Measurements from ENCODE around the gene IPO5.
A peak's percentile ranks its signal among the peaks of the same experiment; 100 is the strongest.
"Not testable (repeated sequence)": the region's sequence is repeated elsewhere in the genome, so short reads cannot be mapped to it uniquely, and the experiment has no call there.

Gene IPO5

DNA sequence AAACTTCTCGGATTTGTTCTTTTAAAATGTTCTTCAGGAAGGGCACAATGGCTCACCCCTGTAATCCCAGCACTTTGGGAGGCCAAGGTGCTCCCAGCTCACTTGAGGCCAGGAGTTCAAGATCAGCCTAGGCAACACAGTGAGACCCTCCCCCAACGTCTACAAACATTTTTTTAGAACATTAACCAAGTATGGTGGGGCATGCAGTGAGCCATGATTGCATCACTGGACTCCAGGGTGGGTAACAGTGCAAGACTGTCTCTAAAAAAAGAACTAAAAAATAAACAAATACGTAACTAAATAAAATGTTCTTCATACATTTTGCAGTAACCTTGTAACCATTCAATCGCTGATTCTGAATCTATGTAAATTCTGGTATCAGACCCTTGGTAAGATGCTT is 2.1 kb upstream of the IPO5 start:
- DNase-seq: no peak

DNA sequence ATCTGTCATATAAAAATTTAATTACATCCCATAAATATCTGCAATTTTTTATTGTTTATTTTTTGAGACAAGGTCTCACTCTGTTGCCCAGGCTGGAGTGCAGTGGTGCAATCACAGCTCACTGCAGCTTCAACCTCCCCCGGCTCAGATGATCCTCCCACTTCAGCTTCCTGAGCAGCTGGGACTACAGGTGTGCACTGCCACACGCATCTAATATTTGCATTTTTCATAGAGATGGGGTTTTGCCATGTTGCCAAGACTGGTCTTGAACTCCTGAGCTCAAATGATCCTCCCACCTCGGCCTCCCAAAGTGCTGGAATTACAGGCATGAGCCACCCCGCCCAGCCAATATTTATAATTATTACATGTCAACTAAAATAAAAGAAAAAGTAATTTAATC is 644 bp upstream of the IPO5 start:
- not testable (repeated sequence) for DNase-seq

- no peak for DNase-seq
Observed at GRCh38 chr13:97961340-97961739, 7.9 kb downstream of the IPO5 start.

DNA sequence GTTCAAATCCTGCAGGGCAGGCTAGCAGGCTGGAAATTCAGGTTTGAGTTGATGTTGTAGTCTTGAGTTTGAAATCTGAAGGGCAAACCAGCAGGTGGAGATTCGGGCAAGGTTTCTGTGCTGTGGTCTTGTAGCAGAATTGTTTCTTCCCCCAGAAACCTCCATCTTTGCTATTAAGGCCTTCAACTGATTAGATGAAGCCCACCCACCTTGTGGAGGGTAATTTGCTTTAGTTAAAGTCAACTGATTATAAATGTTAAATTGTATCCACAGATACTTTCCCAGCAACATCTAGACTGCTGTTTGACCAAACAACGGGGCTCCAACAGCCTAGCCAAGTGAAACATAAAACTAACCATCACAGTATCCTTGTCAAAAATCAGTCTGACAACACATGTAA is 9.4 kb downstream of the IPO5 start:
- DNase-seq: no peak

GRCh38 chr13:97967226-97967625 is 13.8 kb downstream of the IPO5 start:
- DNase-seq: no peak

GRCh38 chr13:97967948-97968347 is 14.5 kb downstream of the IPO5 start:
- no peak for DNase-seq

- no peak for DNase-seq
Observed at GRCh38 chr13:97971519-97971918, 18.0 kb downstream of the IPO5 start.

DNA sequence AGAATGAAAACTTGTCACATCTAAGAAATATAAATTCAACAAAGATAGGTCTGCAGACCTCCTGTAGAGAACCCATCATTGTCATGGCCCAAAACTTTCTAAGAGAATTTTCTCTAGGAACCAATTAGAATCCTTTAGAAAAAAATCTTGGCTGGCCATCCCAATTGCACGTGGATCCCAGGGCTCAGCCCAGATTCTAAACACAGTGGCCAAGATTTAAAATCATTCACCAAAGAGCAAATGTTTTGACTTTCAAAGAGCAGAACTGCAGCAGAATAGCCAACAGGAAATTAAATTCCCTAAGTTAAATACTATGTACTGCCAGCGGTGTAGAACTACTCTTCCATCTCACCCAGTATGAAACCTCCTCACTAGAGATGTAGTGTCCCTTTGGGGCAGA is 21.3 kb downstream of the IPO5 start:
- no peak for DNase-seq

GRCh38 chr13:97975280-97975847 is 21.9 kb downstream of the IPO5 start:
- peak; percentile 57 for DNase-seq

DNA sequence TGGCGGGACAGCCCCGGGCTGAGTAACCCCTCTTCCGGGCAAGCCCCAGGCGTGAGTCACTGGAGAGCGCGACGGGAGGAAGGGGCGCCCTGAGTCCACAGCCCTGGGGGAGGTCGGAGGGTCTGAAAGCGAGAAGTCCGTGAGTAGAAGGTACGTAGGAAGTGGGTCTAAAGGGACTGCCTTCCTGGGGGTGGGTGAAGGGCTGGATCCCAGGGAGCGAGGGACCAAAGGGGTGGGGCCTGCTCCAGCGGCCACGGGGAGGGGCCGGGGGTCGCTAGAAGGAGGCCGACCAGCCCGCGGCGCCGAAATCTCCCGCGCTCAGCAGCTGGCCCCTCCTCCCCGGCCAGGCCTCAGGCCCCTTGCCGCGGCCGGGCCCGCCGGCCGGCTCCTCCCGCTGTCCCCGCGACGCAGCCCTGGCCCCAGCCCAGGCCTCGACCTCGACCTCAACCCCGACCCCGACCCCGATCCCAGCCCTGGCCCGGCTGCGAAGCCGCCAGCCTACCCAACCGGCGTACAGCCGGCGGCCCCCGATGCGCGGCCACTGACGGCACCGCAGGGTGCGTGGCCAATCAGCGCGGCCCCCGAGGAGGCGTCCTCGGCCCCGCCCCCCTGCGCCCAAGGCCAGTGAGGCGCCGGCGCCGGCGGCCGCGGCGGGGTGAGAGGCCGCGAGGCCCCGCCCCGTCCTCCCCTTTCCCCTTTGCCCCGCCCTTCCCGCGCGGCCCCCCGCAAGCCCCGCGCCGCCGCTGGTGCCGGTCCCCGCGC is 22.6 kb downstream of the IPO5 start:
- DNase-seq: peak; percentile 82

GRCh38 chr13:97976610-97977521 is 23.4 kb downstream of the IPO5 start:
- peak; percentile 11 for DNase-seq

GRCh38 chr13:97977982-97978381 is 24.5 kb downstream of the IPO5 start:
- no peak for DNase-seq

- DNase-seq: no peak
Observed at GRCh38 chr13:97978651-97979050, 25.2 kb downstream of the IPO5 start.

DNA sequence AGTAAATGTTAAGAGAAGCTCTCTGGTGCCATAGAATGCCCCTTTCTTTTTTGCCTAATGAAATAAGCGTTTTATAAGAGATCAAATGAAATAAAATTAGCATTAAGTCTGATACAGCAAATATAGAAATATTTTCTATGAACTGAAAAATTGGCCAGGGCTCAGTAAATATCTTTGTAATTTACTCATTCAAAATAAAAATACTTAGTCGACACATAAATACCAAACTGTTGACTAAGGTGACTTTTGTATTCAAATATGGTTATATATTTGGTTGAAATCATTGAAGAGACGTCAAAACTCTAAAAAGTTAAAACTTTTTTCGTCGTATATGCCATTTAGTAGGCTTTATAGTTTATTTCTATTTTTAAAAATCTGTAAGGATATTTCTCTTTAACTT is 25.6 kb downstream of the IPO5 start:
- no peak for DNase-seq

DNA sequence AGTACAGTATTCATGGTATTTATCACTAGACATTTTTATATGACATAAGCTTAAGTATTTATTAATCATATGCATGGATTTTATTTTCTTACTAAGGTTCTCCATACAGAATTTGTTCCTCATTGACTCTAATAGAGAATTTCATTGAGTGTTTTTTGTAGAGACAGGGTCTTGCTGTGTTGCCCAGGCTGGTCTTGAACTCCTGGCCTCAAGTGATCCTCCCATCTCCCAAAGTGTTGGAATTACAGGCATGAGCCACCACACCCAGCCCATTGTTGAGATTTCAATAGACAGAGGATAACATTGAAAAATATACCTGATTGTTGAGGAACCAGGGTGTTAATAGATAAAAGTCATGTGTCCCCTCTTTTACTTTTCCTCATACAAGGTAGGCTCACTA is 26.1 kb downstream of the IPO5 start:
- no peak for DNase-seq

DNA sequence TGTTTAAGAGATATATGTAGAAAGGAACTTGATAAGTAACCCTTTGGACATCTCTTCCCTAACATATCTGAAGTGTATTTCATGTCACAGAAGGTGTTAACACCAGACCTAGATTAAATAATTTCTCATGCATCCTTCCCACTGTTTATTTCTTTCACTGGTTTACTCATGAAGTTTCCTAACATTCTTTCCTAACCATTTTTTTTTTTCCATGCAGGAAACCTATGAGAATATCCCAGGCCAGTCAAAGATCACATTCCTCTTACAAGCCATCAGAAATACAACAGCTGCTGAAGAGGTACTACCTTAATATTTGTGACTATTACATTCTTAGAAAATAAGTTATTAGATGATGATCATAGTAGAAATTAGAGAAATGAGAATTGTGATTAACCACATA is 28.8 kb downstream of the IPO5 start:
- no peak for DNase-seq

DNA sequence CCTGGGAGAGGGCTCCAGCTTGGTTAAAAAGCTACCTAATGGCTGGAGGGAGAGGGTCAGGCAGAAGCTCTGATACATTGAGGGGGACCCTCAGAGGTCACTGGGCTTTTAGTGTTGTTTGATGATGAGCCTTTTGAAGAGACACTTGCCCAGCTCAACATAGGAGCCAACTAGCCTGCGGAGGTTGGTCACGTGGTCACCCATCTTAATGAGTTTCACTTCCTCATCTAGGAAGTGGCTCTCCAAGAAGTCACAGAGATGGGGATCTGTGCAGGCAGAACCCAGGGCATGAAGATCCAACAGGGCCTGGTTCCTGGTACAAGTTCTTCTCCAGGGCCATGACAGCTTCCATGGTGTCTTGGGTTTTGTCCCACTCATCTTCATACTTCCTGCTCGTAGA is 33.4 kb downstream of the IPO5 start:
- DNase-seq: no peak

- DNase-seq: no peak
Observed at GRCh38 chr13:97999653-98000052, 46.2 kb downstream of the IPO5 start.

DNA sequence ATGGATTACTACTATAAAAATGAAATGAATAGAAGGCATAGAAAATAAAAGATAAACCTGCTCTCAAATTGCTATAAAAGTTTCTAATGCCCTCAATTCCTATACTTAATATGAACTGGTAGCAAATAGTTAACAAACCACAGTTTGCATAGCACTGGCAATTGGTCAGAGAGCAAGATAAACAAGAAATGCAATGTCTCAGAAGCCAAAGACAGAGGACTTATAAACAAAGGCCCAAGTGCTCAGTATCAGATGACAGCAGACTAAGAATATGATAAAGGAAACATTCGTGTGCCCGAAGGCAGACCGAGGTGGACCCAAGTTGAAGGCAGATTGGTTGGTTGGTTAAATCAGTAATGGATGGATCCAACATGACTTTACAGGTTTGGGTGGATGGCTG is 50.6 kb downstream of the IPO5 start:
- no peak for DNase-seq

DNA sequence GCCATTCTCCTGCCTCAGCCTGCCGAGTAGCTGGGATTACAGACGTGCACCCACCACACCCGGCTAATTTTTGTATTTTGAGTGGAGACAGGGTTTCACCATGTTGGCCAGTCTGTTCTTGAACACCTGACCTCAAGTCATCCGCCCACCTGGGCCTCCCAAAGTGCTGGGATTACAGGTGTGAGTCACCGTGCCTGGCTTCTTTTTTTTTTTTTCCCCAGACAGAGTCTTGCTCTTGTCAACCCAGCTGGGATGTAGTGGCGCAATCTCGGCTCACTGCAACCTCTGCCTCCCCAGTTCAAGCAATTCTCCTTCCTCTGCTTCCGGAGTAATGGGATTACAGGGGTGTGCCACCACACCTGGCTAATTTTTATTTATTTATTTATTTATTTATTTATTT is 51.5 kb downstream of the IPO5 start:
- not testable (repeated sequence) for DNase-seq

DNA sequence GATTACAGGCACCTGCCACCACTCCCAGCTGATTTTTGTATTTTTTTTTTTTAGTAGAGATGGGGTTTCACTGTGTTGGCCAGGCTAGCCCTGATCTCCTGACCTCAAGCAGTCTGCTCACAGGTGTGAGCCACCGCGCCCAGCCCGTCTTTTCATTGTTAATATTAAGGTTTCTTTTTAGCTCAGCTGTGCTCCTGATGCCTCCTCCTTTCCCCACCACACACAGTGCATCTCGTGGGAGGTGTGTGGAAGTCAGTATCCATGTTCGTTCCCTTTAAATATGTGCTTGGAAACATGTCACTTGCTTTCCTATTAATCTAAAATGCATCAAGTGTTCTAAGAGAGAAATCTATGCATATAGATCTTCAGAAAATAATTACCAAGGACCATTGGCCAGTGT is 53.5 kb downstream of the IPO5 start:
- DNase-seq: no peak

- no peak for DNase-seq
Observed at GRCh38 chr13:98013241-98013640, 59.8 kb downstream of the IPO5 start.

DNA sequence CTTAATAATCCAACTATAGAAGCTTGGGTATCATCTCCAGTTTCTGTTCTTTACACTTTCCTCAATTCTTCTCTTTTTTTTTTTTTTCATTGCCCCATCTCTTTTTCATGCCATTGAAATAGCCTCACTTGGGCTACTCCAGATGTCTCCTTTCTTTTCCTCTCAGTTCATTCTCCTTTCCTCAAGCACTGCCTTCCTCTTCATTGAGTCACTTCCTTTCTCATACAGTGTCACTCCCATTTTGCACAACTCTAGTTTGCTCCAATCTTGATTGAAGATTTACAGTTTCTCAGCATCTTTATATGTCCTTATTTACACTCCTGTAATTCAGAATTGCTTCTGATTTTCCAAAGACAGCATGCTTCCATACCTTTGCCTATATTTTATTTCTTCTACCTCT is 61.3 kb downstream of the IPO5 start:
- no peak for DNase-seq

DNA sequence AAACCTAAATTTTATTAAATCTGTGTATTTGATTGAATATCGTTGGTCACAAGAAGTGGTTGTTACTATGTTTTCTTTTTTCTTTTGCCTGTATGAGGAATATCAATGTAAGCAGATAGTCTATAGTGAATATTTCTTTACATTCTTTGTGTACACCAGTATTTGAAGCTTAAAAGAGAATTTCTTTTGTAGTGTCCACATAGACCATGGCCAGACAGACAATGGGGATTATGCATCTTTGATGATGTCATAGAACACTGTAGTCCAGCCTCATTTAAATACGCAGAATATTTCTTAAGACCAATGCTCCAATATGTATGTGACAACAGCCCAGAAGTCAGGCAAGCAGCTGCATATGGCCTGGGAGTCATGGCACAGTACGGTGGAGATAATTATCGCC is 64.8 kb downstream of the IPO5 start:
- DNase-seq: no peak
